Peyer's patch (tissue), 4 donors: ENCODE results near the gene B9D1.

ENCODE experiments used
- POLR2A ChIP-seq, 2 donors: fragments of 450-650 bp; IDR thresholded peaks; one replicate each; pipeline ENCODE4 v1.5.1; 2017; ENCODE audit warnings: antibody characterized with exemption in 2 of 2, mild to moderate bottlenecking in 2 of 2, moderate library complexity in 2 of 2
- TF ChIP-seq, protein P1 (sequence below), 6 experiments: fragments of 450-650 bp in 4 of 6; fragments of 200-600 bp in 2 of 6; sonication (generic) in 1 of 6; IDR thresholded peaks; one replicate each; pipeline ENCODE4 v1.5.1; 2017 to 2019; ENCODE audit warnings: antibody characterized with exemption in 6 of 6, mild to moderate bottlenecking in 3 of 6, moderate library complexity in 1 of 6

DNA sequence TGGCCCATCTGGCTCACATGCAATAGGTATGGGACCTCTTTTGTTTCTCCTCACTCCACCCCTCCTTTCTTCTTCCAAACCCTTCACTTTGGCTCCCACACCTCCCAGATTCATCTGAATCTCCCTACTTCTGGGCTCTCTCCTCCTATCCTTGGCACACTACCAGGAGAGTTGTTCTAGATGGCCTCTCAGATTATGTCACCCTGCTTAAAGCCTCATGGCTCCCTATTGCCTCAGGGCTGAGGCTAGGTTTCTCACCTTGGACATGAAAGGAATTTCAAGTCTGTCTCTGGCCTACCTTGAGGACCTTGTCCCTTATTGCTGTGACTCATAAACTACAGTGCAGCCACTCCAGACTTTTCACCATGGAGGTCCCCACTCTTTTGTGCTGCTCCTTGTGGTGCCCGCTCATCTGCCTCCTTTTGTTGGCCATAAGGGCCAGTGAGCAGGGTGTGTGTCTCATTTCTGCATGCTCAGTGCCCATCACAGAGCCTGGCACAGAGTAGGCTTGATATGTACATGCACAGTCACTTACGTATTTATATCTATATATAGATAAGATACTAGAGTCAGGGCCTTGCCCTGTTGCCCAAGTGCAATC is 25.5 kb upstream of the B9D1 start:
- no peak for TF ChIP-seq POLR2A (IDR thresholded peaks at IDR 0.05)
- TF ChIP-seq, protein P1, sequence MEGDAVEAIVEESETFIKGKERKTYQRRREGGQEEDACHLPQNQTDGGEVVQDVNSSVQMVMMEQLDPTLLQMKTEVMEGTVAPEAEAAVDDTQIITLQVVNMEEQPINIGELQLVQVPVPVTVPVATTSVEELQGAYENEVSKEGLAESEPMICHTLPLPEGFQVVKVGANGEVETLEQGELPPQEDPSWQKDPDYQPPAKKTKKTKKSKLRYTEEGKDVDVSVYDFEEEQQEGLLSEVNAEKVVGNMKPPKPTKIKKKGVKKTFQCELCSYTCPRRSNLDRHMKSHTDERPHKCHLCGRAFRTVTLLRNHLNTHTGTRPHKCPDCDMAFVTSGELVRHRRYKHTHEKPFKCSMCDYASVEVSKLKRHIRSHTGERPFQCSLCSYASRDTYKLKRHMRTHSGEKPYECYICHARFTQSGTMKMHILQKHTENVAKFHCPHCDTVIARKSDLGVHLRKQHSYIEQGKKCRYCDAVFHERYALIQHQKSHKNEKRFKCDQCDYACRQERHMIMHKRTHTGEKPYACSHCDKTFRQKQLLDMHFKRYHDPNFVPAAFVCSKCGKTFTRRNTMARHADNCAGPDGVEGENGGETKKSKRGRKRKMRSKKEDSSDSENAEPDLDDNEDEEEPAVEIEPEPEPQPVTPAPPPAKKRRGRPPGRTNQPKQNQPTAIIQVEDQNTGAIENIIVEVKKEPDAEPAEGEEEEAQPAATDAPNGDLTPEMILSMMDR (IDR thresholded peaks at IDR 0.05): no peak
